Measurements from ENCODE around the gene ALX3.
A peak's percentile ranks its signal among the peaks of the same experiment; 100 is the strongest.

The ALX3 gene

GRCh38 chr1:110070671-110071242, at the start of gene ALX3:
Gene ALX3 (minus strand): TSS chr1:110070672. CDS start chr1:110070612, 60 bp downstream.
- DNase-seq (ENCODE audit: low spot score), result no peak

- no peak for DNase-seq (ENCODE audit: low spot score)
Measured at GRCh38 chr1:110119843-110120242, 49.4 kb upstream of the ALX3 start.

GRCh38 chr1:110118636-110119396, 48.3 kb upstream of the ALX3 start:
- DNase-seq (ENCODE audit: low spot score), result no peak

- no peak for DNase-seq (ENCODE audit: low spot score)
Measured at GRCh38 chr1:110114784-110115183, 44.3 kb upstream of the ALX3 start.

- no peak for DNase-seq (ENCODE audit: low spot score)
Measured at GRCh38 chr1:110114173-110114572, 43.7 kb upstream of the ALX3 start.

- no peak for DNase-seq (ENCODE audit: low spot score)
Measured at GRCh38 chr1:110113551-110113950, 43.1 kb upstream of the ALX3 start.

- DNase-seq (ENCODE audit: low spot score), result no peak
Measured at GRCh38 chr1:110112656-110113055, 42.2 kb upstream of the ALX3 start.

- no peak for DNase-seq (ENCODE audit: low spot score)
Measured at GRCh38 chr1:110112143-110112542, 41.7 kb upstream of the ALX3 start, which contains the start of gene UBL4B. Gene UBL4B (plus strand): TSS chr1:110112443. CDS start chr1:110112535, 92 bp downstream.

- no peak for DNase-seq (ENCODE audit: low spot score)
Measured at GRCh38 chr1:110111081-110111480, 40.6 kb upstream of the ALX3 start.

GRCh38 chr1:110107867-110108469, 37.5 kb upstream of the ALX3 start:
- DNase-seq (ENCODE audit: low spot score), result no peak

- peak; percentile 44 for DNase-seq (ENCODE audit: low spot score)
Measured at GRCh38 chr1:110106013-110106941, 35.8 kb upstream of the ALX3 start.

GRCh38 chr1:110102081-110102480, 31.6 kb upstream of the ALX3 start:
- DNase-seq (ENCODE audit: low spot score), result no peak

GRCh38 chr1:110100335-110100734, 29.9 kb upstream of the ALX3 start:
- DNase-seq (ENCODE audit: low spot score), result no peak

GRCh38 chr1:110098222-110099026, 28.0 kb upstream of the ALX3 start:
- no peak for DNase-seq (ENCODE audit: low spot score)

- no peak for DNase-seq (ENCODE audit: low spot score)
Measured at GRCh38 chr1:110097507-110098221, 27.2 kb upstream of the ALX3 start.

GRCh38 chr1:110094931-110095654, 24.6 kb upstream of the ALX3 start:
- DNase-seq (ENCODE audit: low spot score), result no peak

GRCh38 chr1:110092991-110093390, 22.5 kb upstream of the ALX3 start:
- DNase-seq (ENCODE audit: low spot score), result no peak

GRCh38 chr1:110091791-110092190, 21.3 kb upstream of the ALX3 start:
- no peak for DNase-seq (ENCODE audit: low spot score)

GRCh38 chr1:110091381-110091780, 20.9 kb upstream of the ALX3 start:
- DNase-seq (ENCODE audit: low spot score), result no peak
